AG08395 (cell line): Measurements from ENCODE around the gene BNC2.

Source experiments
- DNase-seq: peaks from one replicate; pipeline ENCODE4 v3.0.0; 2012; ENCODE audit warnings: mixed read lengths, low spot score

The BNC2 gene

DNA sequence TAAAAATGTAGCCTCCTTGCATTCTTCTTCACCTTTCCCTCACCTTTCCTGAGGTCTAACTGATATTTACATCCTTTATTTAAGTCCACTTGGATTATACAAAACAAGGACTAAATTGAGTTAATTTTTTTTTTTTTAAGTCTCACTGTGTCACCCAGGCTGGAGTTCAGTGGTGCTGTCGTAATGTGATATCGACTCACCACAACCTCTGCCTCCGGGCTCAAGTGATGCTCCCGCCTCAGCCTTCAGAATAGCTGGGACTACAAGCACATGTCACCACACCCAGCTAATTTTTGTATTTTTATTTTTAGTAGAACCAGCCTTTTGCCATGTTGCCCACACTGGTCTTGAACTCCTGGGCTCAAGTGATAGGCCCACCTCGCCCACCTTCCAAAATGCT is 195.3 kb downstream of the BNC2 start:
- no peak for DNase-seq

DNA sequence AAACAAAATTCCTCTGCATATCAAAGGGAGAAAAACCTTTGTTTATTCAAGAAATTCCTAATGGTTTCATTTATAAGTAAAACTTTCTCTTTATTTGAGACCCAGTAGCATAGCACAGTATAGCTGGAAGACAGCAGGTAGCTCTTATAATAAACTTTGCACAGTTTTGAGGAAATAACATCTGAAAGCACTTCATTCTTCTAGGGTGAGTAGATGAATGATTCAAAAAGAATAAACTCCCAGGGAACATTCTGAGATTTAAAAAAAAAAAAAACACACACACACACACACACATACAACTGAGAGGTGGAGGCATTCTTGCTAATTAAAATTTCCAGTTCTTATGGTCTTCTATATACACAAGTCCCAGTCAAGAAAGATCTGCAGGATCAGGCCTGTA is 197.3 kb downstream of the BNC2 start:
- no peak for DNase-seq

DNA sequence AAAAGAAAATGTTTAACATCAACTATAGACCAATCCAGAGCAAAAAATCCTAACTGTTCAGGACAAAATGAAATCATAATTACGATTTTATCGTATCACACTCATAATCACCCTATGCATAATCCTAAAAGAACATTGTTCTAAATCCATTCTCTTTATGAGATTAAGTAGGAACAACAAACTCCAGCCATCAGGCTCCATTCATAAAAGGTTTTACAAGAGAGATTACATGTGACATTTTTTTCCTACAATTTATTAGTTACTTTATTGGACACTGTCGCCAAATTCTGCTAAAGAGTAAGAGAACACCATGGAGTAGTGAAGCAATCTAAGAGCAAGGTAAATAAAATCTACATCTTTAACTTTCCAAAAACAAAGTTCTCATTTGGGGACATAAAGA is 198.0 kb downstream of the BNC2 start:
- no peak for DNase-seq

DNA sequence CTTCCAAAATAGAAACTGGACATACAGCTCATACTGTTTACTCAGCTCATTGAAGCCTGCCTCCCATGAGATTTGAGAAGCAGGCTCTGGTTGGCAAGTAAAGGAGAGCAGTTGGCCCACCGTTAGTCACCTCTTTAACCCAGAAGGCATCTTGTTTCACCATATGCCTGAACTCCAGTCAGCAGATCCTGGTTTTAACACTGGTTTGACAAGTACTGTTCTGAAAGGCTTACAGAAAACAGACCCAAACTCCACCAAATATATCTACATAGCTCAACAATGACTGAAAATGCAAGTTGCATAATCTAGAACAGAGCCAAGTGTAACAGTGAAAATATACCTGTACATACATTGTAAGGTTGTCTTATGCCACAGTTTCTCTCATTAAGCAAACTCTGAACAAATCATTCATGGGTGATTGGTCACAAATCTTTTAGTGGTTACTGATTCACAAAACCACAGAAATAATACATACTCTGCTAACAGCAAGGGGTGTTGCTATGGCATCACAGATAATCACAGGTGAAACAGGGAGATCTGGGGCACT is 198.8 kb downstream of the BNC2 start:
- peak; percentile 46 for DNase-seq

- DNase-seq, result no peak
Observed at GRCh38 chr9:16670791-16671190, 199.7 kb downstream of the BNC2 start.

DNA sequence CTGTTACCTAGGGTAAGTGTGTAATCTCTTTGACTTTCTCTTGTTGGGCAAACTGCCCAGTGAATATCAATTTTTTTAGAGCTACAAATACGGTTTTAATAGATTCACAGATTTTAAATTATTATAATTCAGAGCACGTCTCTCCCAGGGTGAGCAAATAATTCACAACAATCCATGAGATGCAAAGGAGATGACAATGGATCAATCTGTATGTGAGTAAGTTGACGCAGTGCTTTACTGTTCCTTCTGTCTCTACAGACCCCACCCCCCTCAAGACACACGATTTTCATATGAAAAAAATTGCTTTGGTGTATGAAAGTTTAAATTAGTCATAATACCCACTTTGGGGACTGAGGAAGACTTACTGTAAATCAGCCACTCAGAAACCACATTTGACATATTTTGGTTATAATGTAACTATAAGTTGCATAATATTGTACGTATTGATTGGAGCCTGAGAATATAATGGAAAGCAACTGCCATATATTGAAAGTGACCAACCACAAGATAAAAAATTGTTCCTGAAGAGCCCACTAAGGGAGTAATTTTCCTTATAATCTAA is 201.7 kb downstream of the BNC2 start:
- no peak for DNase-seq

DNA sequence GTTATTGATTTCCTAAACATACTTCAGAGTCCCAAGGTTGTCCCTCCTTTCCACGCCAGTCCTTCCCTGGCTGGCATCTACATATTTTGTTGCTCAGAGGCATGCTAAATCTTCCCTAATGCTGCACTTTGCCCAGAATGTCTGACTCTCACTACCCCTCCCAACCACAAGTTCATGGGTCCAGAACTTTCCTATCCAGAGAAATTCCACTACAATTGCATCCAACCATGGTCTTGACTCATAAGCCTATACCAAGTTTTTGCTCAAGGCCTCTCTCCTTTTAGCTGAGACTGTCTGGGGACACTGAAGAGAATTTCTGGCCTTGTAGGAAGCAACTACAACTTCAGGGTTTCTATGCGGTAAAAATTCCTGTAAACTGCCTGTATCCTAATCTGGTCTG is 206.3 kb downstream of the BNC2 start:
- no peak for DNase-seq

GRCh38 chr9:16661816-16662215 is 208.7 kb downstream of the BNC2 start:
- DNase-seq, result no peak

GRCh38 chr9:16659096-16659495 is 211.4 kb downstream of the BNC2 start:
- DNase-seq, result no peak

DNA sequence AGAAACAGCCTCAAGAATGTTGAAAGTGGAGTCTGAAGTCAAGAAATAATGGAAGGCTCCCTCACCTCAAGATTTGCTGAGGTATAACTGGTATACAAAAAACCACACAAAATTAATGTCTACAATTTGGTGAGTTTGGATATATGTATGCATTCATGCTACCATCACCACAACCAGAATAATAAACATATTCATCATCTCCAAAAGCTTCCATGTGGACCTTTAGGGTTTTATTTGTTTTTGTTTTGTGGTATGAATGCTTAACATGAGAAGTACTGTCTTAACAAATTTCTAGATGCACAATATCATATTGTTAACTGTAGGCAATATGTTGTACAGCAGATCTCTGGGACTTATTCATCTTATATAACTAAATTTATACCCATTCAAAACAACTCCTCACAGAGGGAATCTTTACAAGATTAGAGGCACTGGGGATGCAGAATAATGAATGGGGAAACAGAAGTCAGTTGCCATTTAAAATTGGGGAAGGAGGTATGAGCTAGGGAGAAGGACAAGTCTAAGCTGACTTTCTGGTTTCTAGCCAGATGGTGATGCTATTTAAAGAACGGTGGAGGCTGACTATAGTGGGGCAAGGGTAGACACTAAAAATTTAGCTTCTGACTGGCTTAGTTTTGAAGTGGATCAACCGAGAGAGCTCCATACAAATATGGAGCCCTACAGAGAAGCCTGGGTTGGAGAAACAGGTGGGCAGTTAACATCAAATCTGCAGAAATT is 213.9 kb downstream of the BNC2 start:
- DNase-seq, result no peak

- DNase-seq, result no peak
Observed at GRCh38 chr9:16654596-16655126, 215.8 kb downstream of the BNC2 start.

DNA sequence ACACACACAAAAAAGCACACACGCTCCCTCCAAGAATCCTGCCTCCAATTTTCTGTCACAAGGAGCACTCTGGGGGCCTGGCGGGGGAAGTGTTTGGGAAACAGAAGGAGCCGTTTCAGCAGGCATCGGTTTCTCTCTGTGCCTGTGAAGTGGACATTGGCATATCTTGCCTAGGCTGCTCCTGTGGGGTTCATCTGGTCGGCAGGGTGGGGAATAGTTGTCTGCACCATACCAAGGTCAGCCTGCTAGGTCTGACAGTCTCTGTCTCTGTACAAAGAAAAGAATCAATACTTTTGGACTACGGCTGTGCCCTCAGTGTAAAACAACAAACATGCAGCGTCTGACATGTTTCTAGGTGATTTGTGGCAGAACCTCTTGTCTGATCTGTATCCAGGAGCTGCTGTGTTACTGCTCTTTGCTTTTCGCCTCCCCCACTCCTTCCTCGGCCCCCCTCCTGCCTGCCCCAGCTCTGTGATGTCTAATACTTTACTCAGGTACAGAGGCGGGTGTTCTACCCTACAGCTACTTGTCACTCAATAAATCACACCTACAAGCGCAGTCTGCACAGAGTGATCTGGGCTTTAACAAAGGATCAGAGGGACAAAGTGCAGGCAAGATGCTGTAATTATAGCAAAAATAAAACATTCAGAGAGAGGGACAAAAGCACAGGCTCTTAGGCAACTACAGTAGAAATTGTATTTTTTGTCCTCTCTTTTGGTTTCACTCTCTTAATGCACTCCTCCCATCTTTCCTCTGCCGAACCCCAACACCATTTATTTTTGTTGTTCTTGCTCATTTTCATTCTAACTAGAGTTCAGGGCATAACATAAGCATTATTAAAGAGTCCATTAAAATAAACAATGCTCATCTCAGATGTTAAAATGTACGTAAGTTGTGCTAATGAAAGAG is 216.7 kb downstream of the BNC2 start:
- no peak for DNase-seq

- no peak for DNase-seq
Observed at GRCh38 chr9:16652582-16652981, 217.9 kb downstream of the BNC2 start.

DNA sequence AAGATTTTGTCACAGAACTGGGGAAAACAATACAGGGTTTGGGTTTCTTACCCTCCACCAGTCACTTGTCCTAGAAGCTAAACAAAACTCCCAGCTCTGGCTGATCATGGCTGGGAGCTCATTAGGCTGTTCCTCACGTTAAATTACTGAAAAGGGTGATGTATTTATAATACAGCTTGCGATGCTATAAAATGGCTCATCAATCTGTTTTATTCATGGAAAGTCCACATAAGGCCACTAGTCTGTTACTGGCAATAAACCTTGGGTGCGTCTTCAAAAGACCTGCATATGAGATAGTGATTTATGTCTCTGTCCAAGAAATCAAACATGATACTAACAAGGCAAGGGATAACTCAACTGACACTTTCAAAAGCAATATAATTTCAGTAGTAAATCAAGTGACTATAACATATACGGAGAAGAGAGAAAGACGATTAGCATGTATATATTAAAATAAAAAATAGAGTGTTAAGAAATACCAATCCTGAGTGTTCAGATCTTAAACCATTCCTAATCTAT is 219.0 kb downstream of the BNC2 start:
- DNase-seq, result no peak

DNA sequence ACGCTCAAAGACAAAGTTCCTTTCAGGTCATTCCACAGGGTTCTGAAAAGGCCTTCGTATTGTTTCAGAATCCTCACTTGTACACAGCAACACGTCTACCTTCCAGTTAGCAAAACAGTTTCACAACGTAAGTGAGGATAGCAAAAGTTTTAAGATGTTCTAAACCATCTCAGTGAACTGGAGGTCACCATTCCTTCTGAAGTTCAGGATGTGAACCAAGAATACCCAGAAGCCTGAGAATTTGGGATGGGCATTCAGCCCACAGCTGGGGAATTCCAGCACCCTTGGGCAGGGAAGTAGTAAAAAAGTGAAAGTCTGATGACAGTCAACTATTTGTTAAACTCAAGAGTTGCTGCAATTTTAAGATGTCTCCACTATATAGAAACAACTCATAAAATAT is 224.5 kb downstream of the BNC2 start:
- no peak for DNase-seq

- no peak for DNase-seq
Observed at GRCh38 chr9:16642421-16643109, 227.9 kb downstream of the BNC2 start.

- no peak for DNase-seq
Observed at GRCh38 chr9:16640649-16641048, 229.8 kb downstream of the BNC2 start.

DNA sequence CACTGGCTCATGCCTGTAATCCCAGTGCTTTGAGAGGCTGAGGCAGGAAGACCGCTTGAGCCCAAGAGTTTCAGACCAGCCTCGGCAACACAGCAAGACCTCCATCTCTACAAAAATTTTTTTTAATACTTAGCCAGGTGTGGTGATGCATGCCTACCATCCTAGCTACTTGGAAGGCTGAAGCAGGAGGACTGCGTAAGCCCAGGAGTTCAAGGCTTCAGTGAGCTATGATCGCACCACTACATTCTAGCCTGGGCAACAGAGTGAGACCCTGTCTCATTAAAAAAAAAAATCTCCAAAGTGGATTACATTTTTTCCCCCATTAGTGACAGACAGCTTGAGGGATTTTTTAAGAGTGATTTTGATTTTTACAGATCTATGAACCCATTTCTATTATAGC is 230.8 kb downstream of the BNC2 start:
- no peak for DNase-seq

- no peak for DNase-seq
Observed at GRCh38 chr9:16637911-16638310, 232.6 kb downstream of the BNC2 start.

GRCh38 chr9:16637218-16637617 is 233.3 kb downstream of the BNC2 start:
- no peak for DNase-seq

- DNase-seq, result no peak
Observed at GRCh38 chr9:16633794-16634193, 236.7 kb downstream of the BNC2 start.

GRCh38 chr9:16628413-16628812 is 242.1 kb downstream of the BNC2 start:
- DNase-seq, result no peak
